Erythroblast (primary cell): ENCODE results near the gene KRTAP4-5.

ENCODE experiments used
- GATA1 ChIP-seq: IDR thresholded peaks from 2 replicates; pipeline ENCODE4 v1.6.1; 2011; ENCODE audit warnings: low read depth, mild to moderate bottlenecking, control low read depth, low read length, moderate library complexity
- POLR2A ChIP-seq: IDR thresholded peaks from 2 replicates; pipeline ENCODE4 v1.6.1; 2011; ENCODE audit warnings: mild to moderate bottlenecking, low read length

- TF ChIP-seq POLR2A (no peak), GATA1 (no peak)
Observed at GRCh38 chr17:41149652-41149985, at the start of gene KRTAP4-5.
